Transverse colon (tissue), 4 donors: ENCODE data around the gene PRLH. TPM values are rescaled to one million over a fixed set of nuclear protein-coding genes. Genes with fewer than 3 reads are reported as not detected.

Experiments
- DNase-seq: peaks from one replicate; pipeline ENCODE4 v3.0.0-alpha.2; 2019
- H3K27ac ChIP-seq, 4 donors: fragments of 200-600 bp; sonication (generic); 2 replicates each; pipeline ENCODE4 v1.5.1; 2016 to 2018; ENCODE audit warnings: inconsistent platforms in 4 of 4
- H3K27me3 ChIP-seq: fragments of 200-600 bp; sonication (generic); 2 replicates; pipeline ENCODE4 v1.5.1; 2017; ENCODE audit warnings: inconsistent platforms
- H3K36me3 ChIP-seq, 4 donors: fragments of 200-600 bp; sonication (generic); 2 replicates each; pipeline ENCODE4 v1.5.1; 2017 to 2019; ENCODE audit warnings: inconsistent platforms in 4 of 4
- H3K4me1 ChIP-seq, 4 donors: fragments of 200-600 bp; sonication (generic); 2 replicates each; pipeline ENCODE4 v1.5.1; 2017 to 2020; ENCODE audit warnings: inconsistent platforms in 4 of 4
- H3K4me3 ChIP-seq, 4 donors: fragments of 200-600 bp; sonication (generic); 1 replicate in 1 of 4; 2 replicates in 3 of 4; pipeline versions ENCODE4 v1.5.1 to v1.6.1; 2017 to 2019; ENCODE audit warnings: inconsistent platforms in 4 of 4
- H3K9me3 ChIP-seq, 2 donors: fragments of 200-600 bp; sonication (generic); 2 replicates each; pipeline ENCODE4 v1.5.1; 2017 to 2019; ENCODE audit warnings: inconsistent platforms in 2 of 2
- CTCF ChIP-seq, 5 experiments: fragments of 200-600 bp in 3 of 5; fragments of 450-650 bp in 2 of 5; sonication (generic) in 3 of 5; IDR thresholded peaks; 1 replicate in 2 of 5; 2 replicates in 3 of 5; pipeline ENCODE4 v1.5.1; 2016 to 2017; ENCODE audit warnings: antibody characterized with exemption in 5 of 5, inconsistent platforms in 3 of 5, mild to moderate bottlenecking in 2 of 5, moderate library complexity in 1 of 5
- EP300 ChIP-seq: sonication (generic); formaldehyde crosslinking; IDR thresholded peaks from one replicate; pipeline ENCODE4 v1.6.1; 2017; ENCODE audit warnings: antibody characterized with exemption, low read depth
- POLR2A ChIP-seq: fragments of 450-650 bp; IDR thresholded peaks from one replicate; pipeline ENCODE4 v1.6.1; 2016; ENCODE audit warnings: antibody characterized with exemption, mild to moderate bottlenecking, moderate library complexity
- POLR2AphosphoS5 ChIP-seq, 3 donors: sonication (generic); formaldehyde crosslinking; IDR thresholded peaks; one replicate each; pipeline ENCODE4 v1.6.1; 2016; ENCODE audit warnings: antibody characterized with exemption in 3 of 3
- WGBS, 2 donors: methylation state at CpG; one replicate each; pipeline ENCODE4 v1.1.5; 2018; ENCODE audit warnings: low coverage in 1 of 2; 5-methylcytosine and 5-hydroxymethylcytosine counted together
- in situ Hi-C, 4 donors: fragments of 200-750 bp; cut with MboI; loops; one replicate each; pipeline versions ENCODE4 v1.15.0 to v1.15.1; 2017; ENCODE audit warnings: low sequenced_read_pairs in 3 of 4, low pct_ligation_motif_present in 1 of 4, low pct_unique_long_range_greater_than_20kb in 1 of 4
- intact Hi-C: fragments of 100-400 bp; cut with DNase I; formaldehyde crosslinking; loops from one replicate; pipeline ENCODE4 v1.15.1; 2023; ENCODE audit warnings: low total_unique reads
- total RNA-seq, 4 donors: library from RNA; depleted of rRNA; stranded (reverse); fragments of >200 nt; gene quantifications; one replicate each; pipeline ENCODE4 v1.1.0, GENCODE V29; 2016

PRLH gene
- total RNA-seq, 4 donors from 2014 or later: not detected

GRCh38 chr2:237570776-237571335 is 4.5 kb downstream of the PRLH start:
- no peaks in the 10 kb centered on the region for H3K9me3 ChIP-seq
- no peaks in the 10 kb centered on the region for H3K36me3 ChIP-seq
- TF ChIP-seq POLR2AphosphoS5 (IDR thresholded peaks at IDR 0.05) (no peak), CTCF (IDR thresholded peaks at IDR 0.05) (no peak), POLR2A (no peak), EP300 (no peak)
- H3K27ac ChIP-seq: no peak overlapping the region
- H3K4me1 ChIP-seq: peaks cover 0 to 12% (median 7%) of the 10 kb centered on the region in 4 donors
- 89% methylated on average over 9 of the region's 9 CpGs; no CpG with 5 or more reads in 1 of the 2 donors for WGBS, 2 donors
- no peak overlapping the region for H3K4me3 ChIP-seq
- H3K27me3 ChIP-seq: no peaks in the 10 kb centered on the region
- no peak for DNase-seq
- in situ Hi-C loops (loop anchor here in 2 of 4 donors (5.0 to 25.0 kb wide), 2 partner anchors 59 to 409 kb away; no protein-coding TSS in a partner anchor), intact Hi-C loops (loop anchor here (10.0 kb wide), 2 partner anchors 446 to 476 kb away; no protein-coding TSS in a partner anchor)

GRCh38 chr2:237571551-237571950 is 5.2 kb downstream of the PRLH start:
- WGBS, 2 donors: 94% methylated on average over 7 of the region's 7 CpGs; no CpG with 5 or more reads in 1 of the 2 donors
- H3K4me3 ChIP-seq: no peak overlapping the region
- TF ChIP-seq POLR2AphosphoS5 (IDR thresholded peaks at IDR 0.05): no peak
- no peak for TF ChIP-seq POLR2A
- TF ChIP-seq CTCF (IDR thresholded peaks at IDR 0.05): no peak
- no peak for TF ChIP-seq EP300
- no peaks in the 10 kb centered on the region for H3K9me3 ChIP-seq
- H3K27ac ChIP-seq: no peak overlapping the region
- no peaks in the 10 kb centered on the region for H3K27me3 ChIP-seq
- peaks cover 0 to 12% (median 7%) of the 10 kb centered on the region in 4 donors for H3K4me1 ChIP-seq
- H3K36me3 ChIP-seq: no peaks in the 10 kb centered on the region
- intact Hi-C loops: loop anchor here (10.0 kb wide), 2 partner anchors 447 to 477 kb away; no protein-coding TSS in a partner anchor
- DNase-seq: no peak
- in situ Hi-C loops: loop anchor here in 2 of 4 donors (5.0 to 25.0 kb wide), 2 partner anchors 59 to 409 kb away; no protein-coding TSS in a partner anchor

- intact Hi-C loops (loop anchor here (2.0 to 10.0 kb wide), 3 partner anchors 59 to 477 kb away; no protein-coding TSS in a partner anchor), in situ Hi-C loops (loop anchor here in 2 of 4 donors (5.0 to 25.0 kb wide), 2 partner anchors 60 to 410 kb away; no protein-coding TSS in a partner anchor)
- TF ChIP-seq POLR2A (no peak), EP300 (no peak), CTCF (IDR thresholded peaks at IDR 0.05) (peak; percentile 98 to 99 (median 98)), POLR2AphosphoS5 (IDR thresholded peaks at IDR 0.05) (no peak)
- Histone ChIP-seq H3K4me3 (peak overlapping the region in 1 of 4 donors; percentile 14), H3K4me1 (peaks cover 0 to 12% (median 7%) of the 10 kb centered on the region in 4 donors), H3K27ac (no peak overlapping the region), H3K36me3 (no peaks in the 10 kb centered on the region), H3K27me3 (no peaks in the 10 kb centered on the region), H3K9me3 (no peaks in the 10 kb centered on the region)
- WGBS, 2 donors: 7 to 18% methylated on average over 4 to 24 of the region's 24 CpGs
- peak; percentile 92 for DNase-seq
Measured at GRCh38 chr2:237572021-237572741, 5.8 kb downstream of the PRLH start.

GRCh38 chr2:237572742-237573101 is 6.3 kb downstream of the PRLH start:
- intact Hi-C loops: loop anchor here (2.0 to 10.0 kb wide), 3 partner anchors 60 to 478 kb away; no protein-coding TSS in a partner anchor
- 85% methylated on average over 4 of the region's 4 CpGs; no CpG with 5 or more reads in 1 of the 2 donors for WGBS, 2 donors
- in situ Hi-C loops: loop anchor here in 2 of 4 donors (5.0 to 25.0 kb wide), 2 partner anchors 60 to 410 kb away; no protein-coding TSS in a partner anchor

More at GRCh38 chr2:237572742-237573101, 6.3 kb downstream of the PRLH start:
- Histone ChIP-seq H3K27ac (no peak overlapping the region), H3K4me1 (peaks cover 0 to 12% (median 7%) of the 10 kb centered on the region in 4 donors), H3K4me3 (no peak overlapping the region), H3K27me3 (no peaks in the 10 kb centered on the region), H3K36me3 (no peaks in the 10 kb centered on the region), H3K9me3 (no peaks in the 10 kb centered on the region)
- DNase-seq: no peak
- TF ChIP-seq POLR2AphosphoS5 (IDR thresholded peaks at IDR 0.05) (no peak), EP300 (no peak), CTCF (IDR thresholded peaks at IDR 0.05) (no peak), POLR2A (no peak)
